NCI-H460 (cell line): ENCODE measurements around the gene SMTNL1. TPM values are rescaled to one million over a fixed set of nuclear protein-coding genes. Genes with fewer than 3 reads are reported as not detected.

Experiments
- DNase-seq: peaks from one replicate; pipeline ENCODE4 v3.0.0-alpha.2; 2016; ENCODE audit warnings: low read depth; ENCODE audit errors: extremely low read depth
- total RNA-seq: library from RNA; depleted of rRNA; stranded (reverse); fragments of >200 nt; shearing (Covaris generic); gene quantifications from 2 replicates; pipeline ENCODE4 v1.2.3, GENCODE V29; 2014

The SMTNL1 gene
- total RNA-seq, 1 experiment from 2014 or later, result not detected

- no peak for DNase-seq
Measured at GRCh38 chr11:57543593-57543992, 6.2 kb downstream of the SMTNL1 start.

GRCh38 chr11:57544566-57544965 is 7.2 kb downstream of the SMTNL1 start:
- DNase-seq, result no peak

DNA sequence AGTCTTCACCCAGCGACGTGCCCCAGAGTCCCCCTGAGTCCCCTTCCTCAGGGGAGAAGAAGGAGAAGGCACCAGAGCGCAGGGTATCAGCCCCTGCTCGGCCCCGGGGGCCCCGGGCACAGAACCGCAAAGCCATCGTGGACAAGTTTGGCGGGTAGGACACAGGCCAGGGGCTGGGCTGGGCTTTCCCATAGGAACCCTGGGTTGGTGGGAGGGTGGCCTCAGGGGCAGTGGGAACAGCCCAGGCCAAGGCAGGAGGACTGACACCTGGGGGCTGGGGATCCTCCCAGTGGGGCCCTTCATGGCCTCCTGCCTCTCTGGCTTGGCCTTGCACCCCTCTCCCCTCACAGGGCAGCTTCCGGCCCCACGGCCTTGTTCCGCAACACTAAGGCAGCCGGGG is 8.5 kb downstream of the SMTNL1 start:
- no peak for DNase-seq

DNA sequence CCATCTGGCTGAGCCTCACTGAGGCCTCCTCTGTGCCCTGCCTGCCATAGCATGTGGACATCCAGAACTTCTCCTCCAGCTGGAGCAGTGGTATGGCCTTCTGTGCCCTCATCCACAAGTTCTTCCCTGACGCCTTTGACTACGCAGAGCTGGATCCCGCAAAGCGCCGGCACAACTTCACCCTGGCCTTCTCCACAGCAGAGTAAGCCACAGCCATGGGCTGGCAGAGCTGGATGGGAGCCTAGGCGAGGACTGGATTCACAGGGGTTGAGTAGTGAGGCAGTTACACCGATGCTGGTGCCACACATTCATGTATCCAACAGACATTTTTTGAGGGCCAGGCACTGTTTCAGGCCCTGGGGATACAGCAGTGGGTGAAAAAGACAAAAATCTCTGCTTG is 9.1 kb downstream of the SMTNL1 start:
- DNase-seq, result no peak

DNA sequence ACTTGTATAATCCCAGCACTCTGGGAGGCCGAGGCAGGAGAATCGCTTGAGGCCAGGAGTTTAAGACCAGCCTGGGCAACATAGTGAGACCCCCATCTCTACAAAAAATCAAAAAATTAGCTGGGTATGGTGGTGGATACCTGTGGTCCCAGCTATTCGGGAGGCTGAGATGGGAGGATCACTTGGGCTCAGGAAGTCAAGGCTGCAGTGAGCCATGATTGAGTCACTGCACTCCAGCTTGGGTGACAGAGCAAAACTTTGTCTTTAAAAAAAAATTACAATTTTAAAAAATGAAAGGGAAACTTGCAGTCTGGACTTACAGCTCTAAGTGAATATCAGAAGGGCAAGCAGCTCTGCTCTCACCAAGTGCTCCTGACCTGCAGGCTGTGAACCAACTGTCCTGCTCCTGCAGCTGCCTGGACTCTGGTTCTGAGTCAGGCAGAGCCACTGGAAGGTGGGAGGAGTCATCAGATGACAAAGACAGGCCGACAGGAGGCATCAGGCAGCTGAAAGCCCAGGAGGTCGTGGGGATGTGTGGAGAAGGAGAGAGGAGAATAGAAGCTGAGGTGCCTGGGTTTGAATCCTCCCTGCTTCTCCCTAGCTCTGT is 9.6 kb downstream of the SMTNL1 start:
- DNase-seq, result no peak

GRCh38 chr11:57547854-57548377 is 10.5 kb downstream of the SMTNL1 start:
- no peak for DNase-seq

DNA sequence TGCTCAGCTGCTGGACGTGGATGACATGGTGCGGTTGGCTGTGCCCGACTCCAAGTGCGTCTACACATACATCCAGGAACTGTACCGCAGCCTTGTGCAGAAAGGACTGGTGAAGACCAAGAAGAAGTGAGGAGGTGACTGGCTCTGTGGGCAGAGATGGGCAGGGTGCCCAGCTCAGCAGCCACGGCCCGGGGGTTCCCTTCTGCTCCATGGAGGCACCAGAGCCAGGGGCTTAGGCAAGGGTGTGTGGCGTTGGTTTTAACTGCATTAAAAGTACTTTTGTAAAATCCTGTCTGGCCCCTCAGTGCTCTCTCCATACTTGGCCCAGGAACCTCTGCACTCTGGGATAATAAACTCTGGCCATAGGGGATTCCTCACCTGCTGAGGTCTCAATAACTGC is 12.6 kb downstream of the SMTNL1 start:
- no peak for DNase-seq

GRCh38 chr11:57551941-57552340 is 14.5 kb downstream of the SMTNL1 start:
- DNase-seq, result no peak

GRCh38 chr11:57552479-57552878 is 15.1 kb downstream of the SMTNL1 start:
- DNase-seq, result no peak

- no peak for DNase-seq
Measured at GRCh38 chr11:57555393-57555792, 18.0 kb downstream of the SMTNL1 start.

GRCh38 chr11:57556041-57556440 is 18.6 kb downstream of the SMTNL1 start:
- no peak for DNase-seq

DNA sequence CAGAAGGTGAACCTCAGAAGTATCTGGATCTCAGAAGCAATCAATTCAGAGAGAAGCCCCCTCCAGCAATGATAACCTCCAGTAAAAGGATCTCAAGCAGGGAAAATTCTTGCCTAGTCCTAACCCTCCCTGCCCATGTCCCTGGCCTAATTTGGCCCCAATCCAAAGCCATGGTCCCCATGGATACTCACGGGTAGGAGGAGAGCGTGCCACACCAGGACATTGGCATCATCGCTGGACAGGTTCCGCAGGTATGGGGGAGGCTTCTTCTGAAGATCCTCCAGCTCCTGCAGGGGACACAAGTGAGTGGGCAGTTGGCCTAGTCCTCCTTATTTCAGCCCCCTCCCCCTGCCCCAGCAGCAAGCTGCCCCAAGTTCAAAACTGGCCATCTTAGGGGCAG is 22.8 kb downstream of the SMTNL1 start:
- no peak for DNase-seq

- no peak for DNase-seq
Measured at GRCh38 chr11:57562596-57562995, 25.2 kb downstream of the SMTNL1 start.

- no peak for DNase-seq
Measured at GRCh38 chr11:57566005-57566904, 28.9 kb downstream of the SMTNL1 start.

DNA sequence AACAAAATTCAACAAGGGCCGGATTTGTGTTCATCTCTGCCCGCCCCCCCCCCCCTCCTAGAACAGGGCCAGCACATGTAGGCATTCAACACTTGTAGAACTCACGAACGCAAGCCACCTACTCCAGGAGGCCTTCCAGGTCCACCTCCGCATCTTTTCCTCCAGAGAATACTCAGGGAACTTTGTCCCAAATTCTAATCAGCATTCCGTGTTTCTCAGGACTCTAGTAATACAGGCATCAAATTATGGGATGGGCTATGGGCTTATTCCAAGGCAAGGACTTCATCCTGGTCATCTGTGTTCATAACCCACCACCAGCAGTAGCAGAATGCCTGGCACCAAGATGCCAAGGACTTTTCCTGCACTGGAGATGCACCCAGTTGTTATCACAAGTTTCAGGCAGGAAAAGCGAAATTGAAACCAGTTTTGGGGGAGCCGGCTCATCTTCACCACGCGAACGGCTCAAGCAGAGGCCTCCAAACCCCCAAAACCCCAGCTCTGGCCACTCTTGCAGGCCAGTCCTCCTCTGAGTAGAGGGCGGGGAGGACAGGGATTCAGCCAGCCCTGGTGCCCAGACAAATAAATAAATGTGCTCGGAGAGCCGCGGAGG is 29.6 kb downstream of the SMTNL1 start:
- no peak for DNase-seq

GRCh38 chr11:57567515-57568329 is 30.3 kb downstream of the SMTNL1 start, which contains the start of gene UBE2L6:
Gene UBE2L6 (minus strand): TSS chr11:57567672. CDS start chr11:57567611, 61 bp downstream.
- peak; percentile 16 for DNase-seq

- DNase-seq, result peak; percentile 50
Measured at GRCh38 chr11:57568330-57568766, 31.0 kb downstream of the SMTNL1 start.

GRCh38 chr11:57571606-57572005 is 34.2 kb downstream of the SMTNL1 start:
- no peak for DNase-seq

- DNase-seq, result no peak
Measured at GRCh38 chr11:57574061-57574460, 36.7 kb downstream of the SMTNL1 start.

DNA sequence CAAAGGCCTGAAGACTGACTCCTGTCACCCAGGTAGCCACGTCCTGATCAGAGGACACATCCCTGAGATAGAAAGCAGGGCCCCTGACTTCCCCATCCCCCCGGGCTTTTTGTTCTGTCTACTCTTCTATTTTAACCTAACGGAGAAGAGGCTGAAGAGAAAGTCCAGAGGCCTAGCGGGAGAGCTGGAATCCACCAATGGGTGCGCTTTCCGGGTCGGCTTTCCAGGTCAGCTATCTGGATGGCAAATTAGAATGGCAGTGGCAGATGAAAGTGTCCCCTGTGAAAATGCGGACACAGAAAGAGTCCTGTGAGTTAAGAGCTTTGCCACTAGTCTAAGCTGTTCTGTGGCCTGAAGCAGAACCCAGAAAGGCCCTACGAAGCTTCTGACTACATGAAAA is 46.9 kb downstream of the SMTNL1 start:
- DNase-seq, result no peak
